H9 (cell line): ENCODE results near the gene PLA2G15. TPM values are rescaled to one million over a fixed set of nuclear protein-coding genes. Genes with fewer than 3 reads are reported as not detected.

Experiments used
- DNase-seq: peaks from one replicate; pipeline ENCODE4 v3.0.0-alpha.2; 2017
- H2AFZ ChIP-seq: one replicate; pipeline ENCODE4 v1.6.1; 2013; ENCODE audit warnings: mild to moderate bottlenecking, low read length, control low read depth, moderate library complexity
- H2AK5ac ChIP-seq: 2 replicates; pipeline ENCODE4 v1.6.1; 2013; ENCODE audit warnings: low read length, control low read depth, mixed read lengths; ENCODE audit not compliant: insufficient read length
- H2BK120ac ChIP-seq: one replicate; pipeline ENCODE4 v1.6.1; 2013; ENCODE audit warnings: low read depth, mild to moderate bottlenecking, low read length, control low read depth, inconsistent platforms; ENCODE audit not compliant: poor library complexity, severe bottlenecking
- H2BK12ac ChIP-seq: 2 replicates; pipeline ENCODE4 v1.6.1; 2013; ENCODE audit warnings: low read length, control low read depth, mixed read lengths, low read depth; ENCODE audit not compliant: insufficient read length
- H2BK15ac ChIP-seq: 2 replicates; pipeline ENCODE4 v1.6.1; 2013; ENCODE audit warnings: low read depth, low read length, control low read depth
- H2BK20ac ChIP-seq: one replicate; pipeline ENCODE4 v1.6.1; 2013; ENCODE audit warnings: low read depth, mild to moderate bottlenecking, low read length, control low read depth, inconsistent platforms; ENCODE audit not compliant: poor library complexity, severe bottlenecking
- H2BK5ac ChIP-seq: 2 replicates; pipeline ENCODE4 v1.6.1; 2013; ENCODE audit warnings: low read length, control low read depth, mixed read lengths; ENCODE audit not compliant: insufficient read length
- H3K14ac ChIP-seq: 2 replicates; pipeline ENCODE4 v1.6.1; 2013; ENCODE audit warnings: low read length, control low read depth; ENCODE audit not compliant: insufficient read depth
- H3K18ac ChIP-seq: 2 replicates; pipeline ENCODE4 v1.6.1; 2013; ENCODE audit warnings: low read depth, mild to moderate bottlenecking, mixed read lengths, low read length, control low read depth; ENCODE audit not compliant: insufficient read length
- H3K23ac ChIP-seq: 2 replicates; pipeline ENCODE4 v1.6.1; 2013; ENCODE audit warnings: low read length, control low read depth, mixed read lengths, low read depth; ENCODE audit not compliant: insufficient read length
- H3K23me2 ChIP-seq: 2 replicates; pipeline ENCODE4 v1.6.1; 2013; ENCODE audit warnings: low read depth, mild to moderate bottlenecking, mixed read lengths, low read length, control low read depth; ENCODE audit not compliant: insufficient read length, poor library complexity, severe bottlenecking
- H3K27ac ChIP-seq: 2 replicates; pipeline ENCODE4 v1.5.1; 2013; ENCODE audit warnings: low read length, control low read depth, mixed read lengths, low read depth; ENCODE audit not compliant: insufficient read length
- H3K27me3 ChIP-seq: 2 replicates; pipeline ENCODE4 v1.6.1; 2013; ENCODE audit warnings: low read length, control low read depth, inconsistent platforms; ENCODE audit not compliant: insufficient read depth
- H3K4ac ChIP-seq: 2 replicates; pipeline ENCODE4 v1.6.1; 2013; ENCODE audit warnings: low read depth, mild to moderate bottlenecking, control low read depth, inconsistent platforms, low read length, moderate library complexity
- H3K4me1 ChIP-seq: 2 replicates; pipeline ENCODE4 v1.6.1; 2013; ENCODE audit warnings: low read length, control low read depth, inconsistent platforms; ENCODE audit not compliant: insufficient read depth
- H3K4me2 ChIP-seq: 2 replicates; pipeline ENCODE4 v1.6.1; 2013; ENCODE audit warnings: low read length, control low read depth, mixed read lengths; ENCODE audit not compliant: insufficient read length, insufficient read depth
- H3K56ac ChIP-seq: 2 replicates; pipeline ENCODE4 v1.6.1; 2013; ENCODE audit warnings: low read depth, mild to moderate bottlenecking, mixed read lengths, low read length, control low read depth; ENCODE audit not compliant: insufficient read length
- H3K79me1 ChIP-seq: 2 replicates; pipeline ENCODE4 v1.6.1; 2013; ENCODE audit warnings: low read depth, mild to moderate bottlenecking, moderate library complexity, low read length, control low read depth, inconsistent platforms; ENCODE audit not compliant: insufficient read depth, poor library complexity, severe bottlenecking
- H3K79me2 ChIP-seq: 2 replicates; pipeline ENCODE4 v1.6.1; 2013; ENCODE audit warnings: low read length, control low read depth, inconsistent platforms; ENCODE audit not compliant: insufficient read depth
- H3K9ac ChIP-seq: 2 replicates; pipeline ENCODE4 v1.6.1; 2013; ENCODE audit warnings: low read length, control low read depth, mixed read lengths; ENCODE audit not compliant: insufficient read length; ENCODE audit errors: extremely low read depth
- H3K9me3 ChIP-seq: one replicate; pipeline ENCODE4 v1.6.1; 2013; ENCODE audit warnings: low read depth, low read length, inconsistent platforms; ENCODE audit not compliant: control insufficient read depth
- H3T11ph ChIP-seq: one replicate; pipeline ENCODE4 v1.6.1; 2013; ENCODE audit warnings: mild to moderate bottlenecking, low read length, control low read depth, inconsistent platforms
- H4K20me1 ChIP-seq: one replicate; pipeline ENCODE4 v1.6.1; 2013; ENCODE audit not compliant: control insufficient read depth, insufficient read length, insufficient read depth
- H4K5ac ChIP-seq: 2 replicates; pipeline ENCODE4 v1.6.1; 2013; ENCODE audit warnings: low read depth, mild to moderate bottlenecking, mixed read lengths, low read length, control low read depth; ENCODE audit not compliant: insufficient read length
- H4K8ac ChIP-seq: replicated peaks from 2 replicates; pipeline ENCODE4 v1.6.1; 2013; ENCODE audit warnings: low read length, control low read depth, mixed read lengths, low read depth; ENCODE audit not compliant: insufficient read length
- H4K91ac ChIP-seq: 2 replicates; pipeline ENCODE4 v1.6.1; 2013; ENCODE audit warnings: low read depth, mild to moderate bottlenecking, moderate library complexity, mixed read lengths, low read length, control low read depth; ENCODE audit not compliant: insufficient read length
- H3K27ac Mint-ChIP-seq, 3 experiments: 2 replicates in 2 of 3; 3 replicates in 1 of 3; pipeline ENCODE4 v1.8.0; 2020 to 2021; ENCODE audit warnings: mixed read lengths in 3 of 3, mild to moderate bottlenecking in 1 of 3, moderate library complexity in 1 of 3
- H3K27me3 Mint-ChIP-seq: 2 replicates; pipeline ENCODE4 v1.8.0; 2021; ENCODE audit warnings: low read depth, mild to moderate bottlenecking, moderate library complexity, mixed read lengths
- H3K36me3 Mint-ChIP-seq, 3 experiments: 2 replicates in 2 of 3; 3 replicates in 1 of 3; pipeline ENCODE4 v1.8.0; 2020 to 2021; ENCODE audit warnings: low read depth in 3 of 3, mixed read lengths in 3 of 3; ENCODE audit not compliant: insufficient read depth in 1 of 3
- H3K4me1 Mint-ChIP-seq, 2 experiments: 2 replicates each; pipeline ENCODE4 v1.8.0; 2020; ENCODE audit warnings: mixed read lengths in 2 of 2
- H3K4me3 Mint-ChIP-seq, 2 experiments: 2 replicates in 1 of 2; 3 replicates in 1 of 2; pipeline ENCODE4 v1.8.0; 2020 to 2021; ENCODE audit warnings: mild to moderate bottlenecking in 2 of 2, mixed read lengths in 2 of 2, moderate library complexity in 1 of 2
- H3K9me3 Mint-ChIP-seq, 2 experiments: 2 replicates in 1 of 2; 3 replicates in 1 of 2; pipeline ENCODE4 v1.8.0; 2020; ENCODE audit warnings: mild to moderate bottlenecking in 2 of 2, mixed read lengths in 2 of 2, moderate library complexity in 1 of 2
- WGBS: extraction: QIAGEN DNeasy Blood & Tissue Kit; methylation state at CpG from one replicate; pipeline ENCODE4 v1.1.7; 2013; ENCODE audit warnings: missing lambda C conversion rate, low lambda C conversion rate, mixed read lengths; ENCODE audit not compliant: insufficient read length; ENCODE audit errors: extremely low coverage; 5-methylcytosine and 5-hydroxymethylcytosine counted together
- microRNA-seq: library from miRNA; unstranded; fragments of <30 nt; microRNA quantifications from one replicate; pipeline ENCODE4, GENCODE V29; 2020; ENCODE audit warnings: borderline microRNAs expressed
- total RNA-seq: library from RNA; stranded (reverse); gene quantifications from 2 replicates; pipeline ENCODE4 v1.2.1, GENCODE V29; 2021
- TF ChIP-seq, protein P1 (sequence below): fragments of 200-600 bp; sonication (generic); conservative IDR thresholded peaks from 3 replicates; pipeline ENCODE4 v1.8.0; 2021; ENCODE audit warnings: antibody characterized with exemption, mild to moderate bottlenecking

PLA2G15 gene
- total RNA-seq, 1 experiment from 2014 or later = 11.0 TPM

DNA sequence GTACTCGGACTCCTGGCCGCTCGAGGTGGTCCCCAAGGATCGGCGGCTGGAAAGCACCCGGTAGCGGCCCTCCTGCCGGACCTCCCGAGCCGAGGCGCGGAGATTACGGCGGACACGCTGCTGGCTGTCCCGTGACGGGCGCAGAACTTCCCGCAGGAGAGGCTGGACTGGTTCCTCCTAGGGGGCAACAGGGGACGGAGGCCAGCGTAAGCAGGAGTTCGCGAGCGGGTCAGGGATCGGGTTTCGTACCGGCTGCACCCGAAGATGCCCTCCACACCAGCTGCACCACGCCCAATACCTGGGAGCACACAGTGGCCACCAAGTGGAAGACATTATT lies 65.2 kb downstream of the PLA2G15 start:
- H3K9me3 ChIP-seq = no peaks in the 10 kb centered on the region
- no peak overlapping the region for H3K56ac ChIP-seq
- H3K27ac Mint-ChIP-seq = peak overlapping the region; percentile 98 to 99 (median 98); a peak in 6 of 7 replicates
- peaks cover 15% of the 10 kb centered on the region for H3K23me2 ChIP-seq
- no peaks in the 10 kb centered on the region for H3K9me3 Mint-ChIP-seq
- no peak overlapping the region for H2BK15ac ChIP-seq
- H4K8ac ChIP-seq = no peak overlapping the region
- peak overlapping the region; percentile 5 for H3K18ac ChIP-seq
- H3K27me3 Mint-ChIP-seq = no peaks in the 10 kb centered on the region
- H3K9ac ChIP-seq = peak overlapping the region; percentile 68
- peak overlapping the region; percentile 1; the same call in 1 of the 2 replicates for H3K14ac ChIP-seq
- H3K23ac ChIP-seq = no peak overlapping the region
- no peak overlapping the region for H2BK12ac ChIP-seq
- TF ChIP-seq, protein P1, sequence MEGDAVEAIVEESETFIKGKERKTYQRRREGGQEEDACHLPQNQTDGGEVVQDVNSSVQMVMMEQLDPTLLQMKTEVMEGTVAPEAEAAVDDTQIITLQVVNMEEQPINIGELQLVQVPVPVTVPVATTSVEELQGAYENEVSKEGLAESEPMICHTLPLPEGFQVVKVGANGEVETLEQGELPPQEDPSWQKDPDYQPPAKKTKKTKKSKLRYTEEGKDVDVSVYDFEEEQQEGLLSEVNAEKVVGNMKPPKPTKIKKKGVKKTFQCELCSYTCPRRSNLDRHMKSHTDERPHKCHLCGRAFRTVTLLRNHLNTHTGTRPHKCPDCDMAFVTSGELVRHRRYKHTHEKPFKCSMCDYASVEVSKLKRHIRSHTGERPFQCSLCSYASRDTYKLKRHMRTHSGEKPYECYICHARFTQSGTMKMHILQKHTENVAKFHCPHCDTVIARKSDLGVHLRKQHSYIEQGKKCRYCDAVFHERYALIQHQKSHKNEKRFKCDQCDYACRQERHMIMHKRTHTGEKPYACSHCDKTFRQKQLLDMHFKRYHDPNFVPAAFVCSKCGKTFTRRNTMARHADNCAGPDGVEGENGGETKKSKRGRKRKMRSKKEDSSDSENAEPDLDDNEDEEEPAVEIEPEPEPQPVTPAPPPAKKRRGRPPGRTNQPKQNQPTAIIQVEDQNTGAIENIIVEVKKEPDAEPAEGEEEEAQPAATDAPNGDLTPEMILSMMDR = no peak
- no peak overlapping the region for H2BK120ac ChIP-seq
- H3K4me2 ChIP-seq = peak overlapping the region; percentile 98
- H3K36me3 Mint-ChIP-seq = peaks cover 9 to 36% (median 34%) of the 10 kb centered on the region in 3 experiments; a peak in 6 of 7 replicates
- H3K4me1 Mint-ChIP-seq = peaks cover 12 to 16% of the 10 kb centered on the region in 2 experiments
- H3K4me1 ChIP-seq = peaks cover 2% of the 10 kb centered on the region; the same call in 1 of the 2 replicates
- peak overlapping the region; percentile 94 to 98 for H3K4me3 Mint-ChIP-seq
- no peaks in the 10 kb centered on the region for H3K79me1 ChIP-seq
- no peak overlapping the region for H2BK20ac ChIP-seq
- no peaks in the 10 kb centered on the region for H4K20me1 ChIP-seq
- H2AFZ ChIP-seq = no peak overlapping the region
- H3K27me3 ChIP-seq = no peaks in the 10 kb centered on the region
- H2BK5ac ChIP-seq = no peak overlapping the region
- no peak overlapping the region for H3K27ac ChIP-seq
- no peak overlapping the region for H4K5ac ChIP-seq
- no peak overlapping the region for H3K4ac ChIP-seq
- no peak overlapping the region for H3T11ph ChIP-seq
- WGBS = no CpG with 5 or more reads among the region's 29 CpGs
- peaks cover 2% of the 10 kb centered on the region; the same call in 1 of the 2 replicates for H3K79me2 ChIP-seq
- no peak overlapping the region for H4K91ac ChIP-seq
- no peak overlapping the region for H2AK5ac ChIP-seq
- no peak for DNase-seq

Small RNAs within 50 kb of the gene (microRNA-seq; reads per million reads assigned to microRNA genes)
- not detected for gene MIR6773

Other genes with a start within 250 kb of the PLA2G15 start
- not detected in 2 replicates for gene DPEP2, start 245.9 kb upstream of the PLA2G15 start, total RNA-seq
- gene DPEP2NB, start 229.5 kb upstream of the PLA2G15 start, total RNA-seq = not detected in 2 replicates
- gene DDX28, start 222.1 kb upstream of the PLA2G15 start, total RNA-seq = 21.8 and 22.9 TPM in 2 replicates
- gene DUS2, start 222.1 kb upstream of the PLA2G15 start, total RNA-seq = 26.0 and 28.5 TPM in 2 replicates
- gene NFATC3, start 160.0 kb upstream of the PLA2G15 start, total RNA-seq = 31.6 and 33.0 TPM in 2 replicates
- gene ESRP2, start 9.2 kb upstream of the PLA2G15 start, total RNA-seq = 59.3 and 59.5 TPM in 2 replicates
- gene SLC7A6, start 19.2 kb downstream of the PLA2G15 start, total RNA-seq = 20.1 and 21.1 TPM in 2 replicates
- gene SLC7A6OS, start 65.6 kb downstream of the PLA2G15 start, total RNA-seq = 21.1 and 24.5 TPM in 2 replicates
- gene PRMT7, start 65.6 kb downstream of the PLA2G15 start, total RNA-seq = 56.6 and 57.8 TPM in 2 replicates
- gene SMPD3, start 203.1 kb downstream of the PLA2G15 start, total RNA-seq = 0.70 and 0.94 TPM in 2 replicates